Neural cell (in vitro differentiated cells): Measurements from ENCODE around the gene OSBPL9. TPM values are rescaled to one million over a fixed set of nuclear protein-coding genes. Genes with fewer than 3 reads are reported as not detected.

ENCODE experiments used
- H2AFZ ChIP-seq: fragments of 200-600, 300-800 bp; sonication (generic), shearing (Covaris generic); 2 replicates; pipeline ENCODE4 v1.6.0; 2014; ENCODE audit warnings: low read depth, mild to moderate bottlenecking, antibody characterized with exemption, low read length, moderate library complexity
- H3F3A ChIP-seq: fragments of 200-600 bp; shearing (Covaris generic); 2 replicates; pipeline ENCODE4 v1.6.1; 2016; ENCODE audit warnings: mild to moderate bottlenecking, moderate library complexity, mixed read lengths, antibody characterized with exemption, low read length; ENCODE audit not compliant: insufficient read depth, poor library complexity, severe bottlenecking
- H3K27ac ChIP-seq: fragments of 200-600, 300-800 bp; sonication (generic), shearing (Covaris generic); 2 replicates; pipeline ENCODE4 v1.5.1; 2014; ENCODE audit warnings: mild to moderate bottlenecking, low read length, moderate library complexity
- H3K27me3 ChIP-seq: fragments of 300-800, 200-600 bp; sonication (generic), shearing (Covaris generic); 2 replicates; pipeline ENCODE4 v1.6.0; 2014; ENCODE audit warnings: mild to moderate bottlenecking, low read depth, low read length, moderate library complexity; ENCODE audit not compliant: insufficient read depth
- H3K36me3 ChIP-seq: fragments of 300-800, 200-600 bp; sonication (generic), shearing (Covaris generic); 2 replicates; pipeline ENCODE4 v1.5.1; 2014; ENCODE audit warnings: mild to moderate bottlenecking, antibody characterized with exemption, low read length, moderate library complexity; ENCODE audit not compliant: insufficient read depth
- H3K4me2 ChIP-seq: fragments of 300-800, 200-600 bp; sonication (generic), shearing (Covaris generic); 2 replicates; pipeline ENCODE4 v1.6.0; 2014; ENCODE audit warnings: mild to moderate bottlenecking, low read length
- H3K4me3 ChIP-seq: fragments of 300-800, 200-600 bp; sonication (generic), shearing (Covaris generic); 2 replicates; pipeline ENCODE4 v1.5.1; 2014; ENCODE audit warnings: mild to moderate bottlenecking, low read length, moderate library complexity
- H3K79me2 ChIP-seq: fragments of 200-600 bp; shearing (Covaris generic); replicated peaks from 2 replicates; pipeline ENCODE4 v1.6.0; 2014; ENCODE audit warnings: mild to moderate bottlenecking, low read length, moderate library complexity; ENCODE audit not compliant: insufficient read depth
- H3K9ac ChIP-seq: fragments of 300-800, 200-600 bp; sonication (generic), shearing (Covaris generic); 2 replicates; pipeline ENCODE4 v1.6.1; 2016; ENCODE audit warnings: mild to moderate bottlenecking, low read length, mixed read lengths
- H3K9me2 ChIP-seq: fragments of 200-600 bp; shearing (Covaris generic); 2 replicates; pipeline ENCODE4 v1.6.1; 2016; ENCODE audit warnings: mild to moderate bottlenecking, low read length, mixed read lengths; ENCODE audit not compliant: insufficient read depth
- H3K9me3 ChIP-seq: fragments of 200-600, 300-800 bp; sonication (generic), shearing (Covaris generic); 2 replicates; pipeline ENCODE4 v1.6.1; 2016; ENCODE audit warnings: mild to moderate bottlenecking, mixed run types, low read length, moderate library complexity, mixed read lengths
- H4K20me1 ChIP-seq: fragments of 200-600 bp; shearing (Covaris generic); 2 replicates; pipeline ENCODE4 v1.6.1; 2016; ENCODE audit warnings: mild to moderate bottlenecking, mixed run types; ENCODE audit not compliant: insufficient read depth
- EP300 ChIP-seq: fragments of 450-650 bp; conservative IDR thresholded peaks from 2 replicates; pipeline ENCODE4 v1.6.1; 2014; ENCODE audit warnings: antibody characterized with exemption, mild to moderate bottlenecking, moderate library complexity; ENCODE audit not compliant: poor library complexity, severe bottlenecking
- EZH2 ChIP-seq: fragments of 200-600, 300-800 bp; shearing (Covaris generic), sonication (generic); IDR thresholded peaks from 2 replicates; pipeline ENCODE4 v1.6.1; 2014; ENCODE audit warnings: antibody characterized with exemption, low read length, borderline replicate concordance, mild to moderate bottlenecking; ENCODE audit not compliant: insufficient read depth, poor library complexity, severe bottlenecking
- MXI1 ChIP-seq: fragments of 450-650 bp; conservative IDR thresholded peaks from 2 replicates; pipeline ENCODE4 v1.6.1; 2014; ENCODE audit warnings: antibody characterized with exemption, mild to moderate bottlenecking; ENCODE audit not compliant: poor library complexity, severe bottlenecking
- POLR2AphosphoS5 ChIP-seq: IDR thresholded peaks from 2 replicates; pipeline ENCODE4 v1.6.1; 2012
- RAD21 ChIP-seq: fragments of 450-650 bp; conservative IDR thresholded peaks from 2 replicates; pipeline ENCODE4 v1.6.1; 2014; ENCODE audit warnings: antibody characterized with exemption, mild to moderate bottlenecking, moderate library complexity
- SMC3 ChIP-seq: fragments of 450-650 bp; conservative IDR thresholded peaks from 2 replicates; pipeline ENCODE4 v1.6.1; 2014; ENCODE audit warnings: antibody characterized with exemption, mild to moderate bottlenecking, moderate library complexity; ENCODE audit not compliant: poor library complexity
- TAF1 ChIP-seq: IDR thresholded peaks from 2 replicates; pipeline ENCODE4 v1.6.1; 2012; ENCODE audit warnings: low read depth
- polyA plus RNA-seq: library from polyadenylated mRNA; depleted of rRNA; stranded (reverse); fragments of >200 nt; gene quantifications from 2 replicates; pipeline ENCODE4 v1.2.3, GENCODE V29; 2014
- TF ChIP-seq, protein P1 (sequence below): IDR thresholded peaks from 2 replicates; pipeline ENCODE4 v1.6.1; 2012; ENCODE audit warnings: borderline replicate concordance
- TF ChIP-seq, protein P2 (sequence below): fragments of 450-650 bp; IDR thresholded peaks from 2 replicates; pipeline ENCODE4 v1.5.1; 2014; ENCODE audit warnings: antibody characterized with exemption, mild to moderate bottlenecking, moderate library complexity; ENCODE audit not compliant: poor library complexity, severe bottlenecking

Gene OSBPL9
- polyA plus RNA-seq, 1 donor from 2014 or later: 117 TPM

DNA sequence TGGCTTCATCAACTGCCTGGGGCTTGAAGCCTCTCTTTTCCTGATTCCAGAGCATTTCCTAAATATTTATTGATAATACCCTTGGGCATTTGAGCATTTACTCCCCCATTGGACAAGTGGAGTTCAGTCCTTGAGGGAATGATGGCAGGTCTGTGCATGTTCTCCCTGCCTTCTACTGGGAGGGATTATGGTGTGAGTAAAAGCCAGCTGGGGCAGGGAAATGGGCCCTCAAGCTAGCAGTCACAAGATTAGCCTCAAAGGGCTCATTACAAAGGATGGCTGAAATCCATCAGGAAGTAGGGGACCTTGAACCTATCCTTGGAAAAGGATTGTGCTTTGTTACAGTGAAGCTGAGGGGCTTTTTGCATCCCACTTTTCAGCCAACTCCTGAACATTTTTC, 24.2 kb upstream of the OSBPL9 start:
- TF ChIP-seq EZH2: no peak
- no peak for TF ChIP-seq POLR2AphosphoS5
- TF ChIP-seq EP300: no peak
- TF ChIP-seq, protein P1, sequence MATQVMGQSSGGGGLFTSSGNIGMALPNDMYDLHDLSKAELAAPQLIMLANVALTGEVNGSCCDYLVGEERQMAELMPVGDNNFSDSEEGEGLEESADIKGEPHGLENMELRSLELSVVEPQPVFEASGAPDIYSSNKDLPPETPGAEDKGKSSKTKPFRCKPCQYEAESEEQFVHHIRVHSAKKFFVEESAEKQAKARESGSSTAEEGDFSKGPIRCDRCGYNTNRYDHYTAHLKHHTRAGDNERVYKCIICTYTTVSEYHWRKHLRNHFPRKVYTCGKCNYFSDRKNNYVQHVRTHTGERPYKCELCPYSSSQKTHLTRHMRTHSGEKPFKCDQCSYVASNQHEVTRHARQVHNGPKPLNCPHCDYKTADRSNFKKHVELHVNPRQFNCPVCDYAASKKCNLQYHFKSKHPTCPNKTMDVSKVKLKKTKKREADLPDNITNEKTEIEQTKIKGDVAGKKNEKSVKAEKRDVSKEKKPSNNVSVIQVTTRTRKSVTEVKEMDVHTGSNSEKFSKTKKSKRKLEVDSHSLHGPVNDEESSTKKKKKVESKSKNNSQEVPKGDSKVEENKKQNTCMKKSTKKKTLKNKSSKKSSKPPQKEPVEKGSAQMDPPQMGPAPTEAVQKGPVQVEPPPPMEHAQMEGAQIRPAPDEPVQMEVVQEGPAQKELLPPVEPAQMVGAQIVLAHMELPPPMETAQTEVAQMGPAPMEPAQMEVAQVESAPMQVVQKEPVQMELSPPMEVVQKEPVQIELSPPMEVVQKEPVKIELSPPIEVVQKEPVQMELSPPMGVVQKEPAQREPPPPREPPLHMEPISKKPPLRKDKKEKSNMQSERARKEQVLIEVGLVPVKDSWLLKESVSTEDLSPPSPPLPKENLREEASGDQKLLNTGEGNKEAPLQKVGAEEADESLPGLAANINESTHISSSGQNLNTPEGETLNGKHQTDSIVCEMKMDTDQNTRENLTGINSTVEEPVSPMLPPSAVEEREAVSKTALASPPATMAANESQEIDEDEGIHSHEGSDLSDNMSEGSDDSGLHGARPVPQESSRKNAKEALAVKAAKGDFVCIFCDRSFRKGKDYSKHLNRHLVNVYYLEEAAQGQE: no peak
- TF ChIP-seq, protein P2, sequence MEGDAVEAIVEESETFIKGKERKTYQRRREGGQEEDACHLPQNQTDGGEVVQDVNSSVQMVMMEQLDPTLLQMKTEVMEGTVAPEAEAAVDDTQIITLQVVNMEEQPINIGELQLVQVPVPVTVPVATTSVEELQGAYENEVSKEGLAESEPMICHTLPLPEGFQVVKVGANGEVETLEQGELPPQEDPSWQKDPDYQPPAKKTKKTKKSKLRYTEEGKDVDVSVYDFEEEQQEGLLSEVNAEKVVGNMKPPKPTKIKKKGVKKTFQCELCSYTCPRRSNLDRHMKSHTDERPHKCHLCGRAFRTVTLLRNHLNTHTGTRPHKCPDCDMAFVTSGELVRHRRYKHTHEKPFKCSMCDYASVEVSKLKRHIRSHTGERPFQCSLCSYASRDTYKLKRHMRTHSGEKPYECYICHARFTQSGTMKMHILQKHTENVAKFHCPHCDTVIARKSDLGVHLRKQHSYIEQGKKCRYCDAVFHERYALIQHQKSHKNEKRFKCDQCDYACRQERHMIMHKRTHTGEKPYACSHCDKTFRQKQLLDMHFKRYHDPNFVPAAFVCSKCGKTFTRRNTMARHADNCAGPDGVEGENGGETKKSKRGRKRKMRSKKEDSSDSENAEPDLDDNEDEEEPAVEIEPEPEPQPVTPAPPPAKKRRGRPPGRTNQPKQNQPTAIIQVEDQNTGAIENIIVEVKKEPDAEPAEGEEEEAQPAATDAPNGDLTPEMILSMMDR: no peak
- no peak for TF ChIP-seq TAF1
- TF ChIP-seq MXI1: no peak
- no peak for TF ChIP-seq RAD21
- TF ChIP-seq SMC3: no peak
- no peaks in the 10 kb centered on the region for H3F3A ChIP-seq
- H4K20me1 ChIP-seq: no peaks in the 10 kb centered on the region
- no peaks in the 10 kb centered on the region for H3K9me2 ChIP-seq
- H3K9ac ChIP-seq: no peak overlapping the region
- no peaks in the 10 kb centered on the region for H3K27me3 ChIP-seq
- no peak overlapping the region for H3K27ac ChIP-seq
- no peak overlapping the region for H3K4me2 ChIP-seq
- H3K9me3 ChIP-seq: no peaks in the 10 kb centered on the region
- H3K79me2 ChIP-seq: no peaks in the 10 kb centered on the region
- no peak overlapping the region for H3K4me3 ChIP-seq
- H2AFZ ChIP-seq: no peak overlapping the region
- H3K36me3 ChIP-seq: no peaks in the 10 kb centered on the region

GRCh38 chr1:51594716-51595115, 22.2 kb upstream of the OSBPL9 start:
- H3K9me3 ChIP-seq: no peaks in the 10 kb centered on the region
- no peak overlapping the region for H2AFZ ChIP-seq
- no peak overlapping the region for H3K27ac ChIP-seq
- H3F3A ChIP-seq: no peaks in the 10 kb centered on the region
- no peaks in the 10 kb centered on the region for H3K79me2 ChIP-seq
- no peak overlapping the region for H3K4me3 ChIP-seq
- no peak overlapping the region for H3K9ac ChIP-seq
- H4K20me1 ChIP-seq: no peaks in the 10 kb centered on the region
- TF ChIP-seq, protein P2: no peak
- TF ChIP-seq TAF1 (no peak), SMC3 (no peak), RAD21 (no peak), EP300 (no peak), EZH2 (no peak), MXI1 (no peak), POLR2AphosphoS5 (no peak)
- TF ChIP-seq, protein P1: no peak
- H3K27me3 ChIP-seq: no peaks in the 10 kb centered on the region
- H3K4me2 ChIP-seq: no peak overlapping the region
- H3K9me2 ChIP-seq: no peaks in the 10 kb centered on the region
- no peaks in the 10 kb centered on the region for H3K36me3 ChIP-seq
